Testis (tissue), 3 donors: ENCODE data around the gene CDH9. TPM values are rescaled to one million over a fixed set of nuclear protein-coding genes. Genes with fewer than 3 reads are reported as not detected.

Source experiments
- DNase-seq: peaks from one replicate; pipeline ENCODE4 v3.0.0-alpha.2; 2019
- H3K27ac ChIP-seq, 2 donors: fragments of 200-600 bp; sonication (generic); one replicate each; pipeline ENCODE4 v1.5.1; 2019
- H3K27me3 ChIP-seq: fragments of 200-600 bp; sonication (generic); one replicate; pipeline ENCODE4 v1.5.1; 2019
- H3K36me3 ChIP-seq: fragments of 200-600 bp; sonication (generic); one replicate; pipeline ENCODE4 v1.5.1; 2017; ENCODE audit warnings: low read depth; ENCODE audit errors: missing control alignments
- H3K4me1 ChIP-seq: fragments of 200-600 bp; sonication (generic); one replicate; pipeline ENCODE4 v1.5.1; 2019
- H3K4me3 ChIP-seq, 2 donors: fragments of 200-600 bp; sonication (generic); one replicate each; pipeline ENCODE4 v1.5.1; 2017 to 2019
- H3K9me3 ChIP-seq: fragments of 200-600 bp; sonication (generic); one replicate; pipeline ENCODE4 v1.5.1; 2017
- CTCF ChIP-seq, 3 experiments: fragments of 450-650 bp in 2 of 3; fragments of 200-600 bp in 1 of 3; sonication (generic) in 1 of 3; IDR thresholded peaks; one replicate each; pipeline ENCODE4 v1.5.1; 2016 to 2019; ENCODE audit warnings: antibody characterized with exemption in 3 of 3, mild to moderate bottlenecking in 2 of 3, moderate library complexity in 1 of 3
- POLR2A ChIP-seq: fragments of 450-650 bp; IDR thresholded peaks from one replicate; pipeline ENCODE4 v1.6.1; 2017; ENCODE audit warnings: antibody characterized with exemption, mild to moderate bottlenecking, moderate library complexity
- WGBS, 2 donors: methylation state at CpG; one replicate each; pipeline ENCODE4 v1.1.5; 2018; 5-methylcytosine and 5-hydroxymethylcytosine counted together
- intact Hi-C: fragments of 100-400 bp; cut with DNase I; formaldehyde crosslinking; loops from one replicate; pipeline ENCODE4 v1.15.1; 2023; ENCODE audit warnings: low total_unique reads
- polyA plus RNA-seq: library from polyadenylated mRNA; stranded (reverse); fragments of 350-450 nt; fragmentation: Illumina TruSeq; extraction: RNeasy Lipid Tissue Mini Kit (QIAGEN cat#74804); gene quantifications from one replicate; pipeline ENCODE4 v1.2.3, GENCODE V29; 2014; ENCODE audit warnings: low read depth, low replicate concordance; ENCODE audit not compliant: insufficient read depth
- total RNA-seq, 2 donors: library from RNA; depleted of rRNA; stranded (reverse); fragments of >200 nt; gene quantifications; one replicate each; pipeline ENCODE4 v1.2.3, GENCODE V29; 2016

Gene CDH9
- total and polyA plus RNA-seq, 3 donors from 2014 or later: 0.25 TPM; not detected in 2

GRCh38 chr5:27026063-27026462 lies 12.3 kb downstream of the CDH9 start:
- DNase-seq: no peak
- TF ChIP-seq CTCF (IDR thresholded peaks at IDR 0.05) (no peak), POLR2A (no peak)
- H3K4me1 ChIP-seq: no peaks in the 10 kb centered on the region
- H3K4me3 ChIP-seq: no peak overlapping the region
- no peak overlapping the region for H3K27ac ChIP-seq
- no peaks in the 10 kb centered on the region for H3K36me3 ChIP-seq
- no peaks in the 10 kb centered on the region for H3K27me3 ChIP-seq
- WGBS, 2 donors: 65 to 76% methylated on average over 1 of the region's 1 CpG
- no peaks in the 10 kb centered on the region for H3K9me3 ChIP-seq
- intact Hi-C loops: no loop called here

GRCh38 chr5:27021471-27021870 lies 16.9 kb downstream of the CDH9 start:
- H3K4me3 ChIP-seq: no peak overlapping the region
- no peaks in the 10 kb centered on the region for H3K4me1 ChIP-seq
- H3K9me3 ChIP-seq: no peaks in the 10 kb centered on the region
- DNase-seq: no peak
- 48 to 56% methylated on average over 1 of the region's 1 CpG for WGBS, 2 donors
- TF ChIP-seq CTCF (IDR thresholded peaks at IDR 0.05): no peak
- TF ChIP-seq POLR2A: no peak
- intact Hi-C loops: no loop called here
- H3K27me3 ChIP-seq: no peaks in the 10 kb centered on the region
- no peak overlapping the region for H3K27ac ChIP-seq
- H3K36me3 ChIP-seq: no peaks in the 10 kb centered on the region

GRCh38 chr5:27020973-27021372 lies 17.4 kb downstream of the CDH9 start:
- Histone ChIP-seq H3K4me3 (no peak overlapping the region), H3K9me3 (no peaks in the 10 kb centered on the region), H3K36me3 (no peaks in the 10 kb centered on the region), H3K4me1 (no peaks in the 10 kb centered on the region), H3K27ac (no peak overlapping the region), H3K27me3 (no peaks in the 10 kb centered on the region)
- no peak for DNase-seq
- WGBS, 2 donors: 31 to 58% methylated on average over 1 of the region's 1 CpG
- no peak for TF ChIP-seq POLR2A
- TF ChIP-seq CTCF (IDR thresholded peaks at IDR 0.05): peak in 1 of 3 experiments; percentile 11
- intact Hi-C loops: no loop called here

GRCh38 chr5:27015758-27016157 lies 22.6 kb downstream of the CDH9 start:
- H3K27ac ChIP-seq: no peak overlapping the region
- H3K4me1 ChIP-seq: no peaks in the 10 kb centered on the region
- TF ChIP-seq POLR2A: no peak
- no peak for TF ChIP-seq CTCF (IDR thresholded peaks at IDR 0.05)
- H3K36me3 ChIP-seq: no peaks in the 10 kb centered on the region
- H3K9me3 ChIP-seq: no peaks in the 10 kb centered on the region
- no peaks in the 10 kb centered on the region for H3K27me3 ChIP-seq
- intact Hi-C loops: no loop called here
- no peak for DNase-seq
- H3K4me3 ChIP-seq: no peak overlapping the region

- TF ChIP-seq CTCF (IDR thresholded peaks at IDR 0.05) (no peak), POLR2A (no peak)
- Histone ChIP-seq H3K9me3 (no peaks in the 10 kb centered on the region), H3K4me3 (no peak overlapping the region), H3K27ac (no peak overlapping the region), H3K4me1 (no peaks in the 10 kb centered on the region), H3K27me3 (no peaks in the 10 kb centered on the region), H3K36me3 (no peaks in the 10 kb centered on the region)
- no peak for DNase-seq
- WGBS, 2 donors: 81 to 89% methylated on average over 4 of the region's 4 CpGs
- intact Hi-C loops: no loop called here
Measured at GRCh38 chr5:27011274-27011673, 27.1 kb downstream of the CDH9 start.
